SIG-M5 treated with dmso at 0.1 percent for 504 hours (cell line): Measurements from ENCODE around the gene PDHX.
A peak's percentile ranks its signal among the peaks of the same experiment; 100 is the strongest.

Experiments
- DNase-seq: peaks from one replicate; lab custom pipeline; 2025; ENCODE audit not compliant: unreplicated experiment; lab: John Stamatoyannopoulos, UW

PDHX gene

GRCh38 chr11:35043936-35044335 lies 127.5 kb downstream of the PDHX start:
- DNase-seq: peak; percentile 74

GRCh38 chr11:35045236-35045820 lies 128.9 kb downstream of the PDHX start:
- DNase-seq: no peak
